Ascending aorta (tissue), 2 donors: Measurements from ENCODE around the gene DHRSX. TPM values are rescaled to one million over a fixed set of nuclear protein-coding genes. Genes with fewer than 3 reads are reported as not detected.

Source experiments
- DNase-seq, 2 donors: peaks; one replicate each; pipeline ENCODE4 v3.0.0-alpha.2; 2019; ENCODE audit warnings: low spot score in 2 of 2
- H3K27ac ChIP-seq, 2 donors: fragments of 200-600 bp; sonication (generic); one replicate each; pipeline ENCODE4 v1.5.1; 2016 to 2017; ENCODE audit warnings: mild to moderate bottlenecking in 1 of 2
- H3K27me3 ChIP-seq: fragments of 200-600 bp; sonication (generic); one replicate; pipeline ENCODE4 v1.5.1; 2017
- H3K36me3 ChIP-seq, 2 donors: fragments of 200-600 bp; sonication (generic); one replicate each; pipeline ENCODE4 v1.5.1; 2016
- H3K4me1 ChIP-seq, 2 donors: fragments of 200-600 bp; sonication (generic); one replicate each; pipeline ENCODE4 v1.5.1; 2016 to 2017; ENCODE audit warnings: mild to moderate bottlenecking in 1 of 2
- H3K4me3 ChIP-seq, 2 donors: fragments of 200-600 bp; sonication (generic); one replicate each; pipeline ENCODE4 v1.5.1; 2016 to 2017; ENCODE audit warnings: mild to moderate bottlenecking in 1 of 2
- H3K9me3 ChIP-seq, 2 donors: fragments of 200-600 bp; sonication (generic); one replicate each; pipeline ENCODE4 v1.5.1; 2016
- CTCF ChIP-seq, 3 experiments: fragments of 200-600 bp in 2 of 3; fragments of 450-650 bp in 1 of 3; sonication (generic) in 2 of 3; IDR thresholded peaks; one replicate each; pipeline ENCODE4 v1.5.1; 2016 to 2019; ENCODE audit warnings: antibody characterized with exemption in 3 of 3, mild to moderate bottlenecking in 1 of 3, moderate library complexity in 1 of 3
- intact Hi-C: fragments of 100-400 bp; cut with DNase I; formaldehyde crosslinking; loops from one replicate; pipeline ENCODE4 v1.15.1; 2023
- total RNA-seq: library from RNA; depleted of rRNA; stranded (reverse); fragments of >200 nt; gene quantifications from one replicate; pipeline ENCODE4 v1.1.0, GENCODE V29; 2016

DHRSX gene
- total RNA-seq, 1 donor from 2014 or later, result 13.4 TPM

GRCh38 chrX:2545144-2545543 is 44.4 kb upstream of the DHRSX start:
- no peaks in the 10 kb centered on the region for H3K9me3 ChIP-seq
- H3K4me3 ChIP-seq, result no peak overlapping the region
- no peak for TF ChIP-seq CTCF (IDR thresholded peaks at IDR 0.05)
- H3K27me3 ChIP-seq, result no peaks in the 10 kb centered on the region
- no peak overlapping the region for H3K27ac ChIP-seq
- H3K36me3 ChIP-seq, result no peaks in the 10 kb centered on the region
- intact Hi-C loops, result no loop called here
- DNase-seq, result no peak
- no peaks in the 10 kb centered on the region for H3K4me1 ChIP-seq

DNA sequence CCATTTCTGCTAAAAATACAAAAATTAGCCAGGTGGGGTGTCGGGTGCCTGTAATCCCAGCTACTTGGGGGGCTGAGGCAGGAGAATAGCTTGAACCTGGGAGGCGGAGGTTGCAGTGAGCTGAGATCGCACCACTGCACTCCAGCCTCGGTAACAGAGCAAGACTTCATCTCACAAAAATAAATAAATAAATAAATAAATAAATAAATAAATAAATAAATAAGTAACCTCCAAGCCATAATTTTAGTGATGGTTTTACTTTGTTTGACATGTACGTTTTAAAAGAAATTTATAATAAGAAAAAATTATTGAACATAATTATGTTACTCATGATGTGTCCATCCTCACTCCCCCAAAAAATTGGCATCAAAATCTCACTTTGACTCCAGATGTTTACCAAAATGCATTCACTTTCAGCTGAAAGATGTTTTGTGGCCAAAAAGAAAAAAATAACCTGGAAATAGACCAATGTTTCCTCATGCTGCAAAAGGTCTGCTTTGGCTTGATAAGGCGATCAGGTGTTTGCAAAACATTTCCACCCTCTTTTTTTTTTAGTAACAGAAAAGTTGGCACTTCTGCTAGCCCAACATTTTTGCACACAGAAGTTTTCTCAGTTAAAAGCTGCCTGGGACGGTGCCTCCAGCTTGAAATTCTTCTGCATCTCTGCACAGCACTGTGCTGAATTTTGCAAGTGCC is 42.2 kb upstream of the DHRSX start:
- H3K27ac ChIP-seq, result no peak overlapping the region
- TF ChIP-seq CTCF (IDR thresholded peaks at IDR 0.05), result no peak
- intact Hi-C loops, result no loop called here
- H3K4me3 ChIP-seq, result no peak overlapping the region
- no peaks in the 10 kb centered on the region for H3K27me3 ChIP-seq
- H3K36me3 ChIP-seq, result no peaks in the 10 kb centered on the region
- H3K9me3 ChIP-seq, result no peaks in the 10 kb centered on the region
- no peaks in the 10 kb centered on the region for H3K4me1 ChIP-seq
- DNase-seq, result no peak

DNA sequence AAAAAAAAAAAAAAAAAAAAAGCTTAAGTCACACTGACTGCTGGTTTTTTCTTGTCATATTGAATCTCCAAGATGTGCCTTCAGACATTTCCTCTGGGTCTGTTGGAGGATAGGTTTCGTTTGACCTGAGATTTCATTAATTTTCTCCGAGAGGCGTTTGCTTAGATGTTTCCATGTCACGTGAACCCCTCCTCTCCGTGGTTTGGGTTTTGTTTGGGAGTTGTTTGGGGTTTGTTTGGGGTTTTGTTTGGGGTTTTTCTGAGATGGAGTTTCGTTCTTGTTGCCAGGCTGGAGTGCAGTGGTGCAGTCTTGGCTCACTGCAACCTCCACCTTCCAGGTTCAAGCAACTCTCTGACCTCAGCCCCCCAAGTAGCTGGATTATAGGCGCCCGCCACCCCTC is 40.8 kb upstream of the DHRSX start:
- H3K36me3 ChIP-seq, result no peaks in the 10 kb centered on the region
- TF ChIP-seq CTCF (IDR thresholded peaks at IDR 0.05), result no peak
- no peaks in the 10 kb centered on the region for H3K9me3 ChIP-seq
- no peaks in the 10 kb centered on the region for H3K27me3 ChIP-seq
- no peak for DNase-seq
- H3K27ac ChIP-seq, result no peak overlapping the region
- H3K4me3 ChIP-seq, result no peak overlapping the region
- intact Hi-C loops, result no loop called here
- H3K4me1 ChIP-seq, result no peaks in the 10 kb centered on the region

DNA sequence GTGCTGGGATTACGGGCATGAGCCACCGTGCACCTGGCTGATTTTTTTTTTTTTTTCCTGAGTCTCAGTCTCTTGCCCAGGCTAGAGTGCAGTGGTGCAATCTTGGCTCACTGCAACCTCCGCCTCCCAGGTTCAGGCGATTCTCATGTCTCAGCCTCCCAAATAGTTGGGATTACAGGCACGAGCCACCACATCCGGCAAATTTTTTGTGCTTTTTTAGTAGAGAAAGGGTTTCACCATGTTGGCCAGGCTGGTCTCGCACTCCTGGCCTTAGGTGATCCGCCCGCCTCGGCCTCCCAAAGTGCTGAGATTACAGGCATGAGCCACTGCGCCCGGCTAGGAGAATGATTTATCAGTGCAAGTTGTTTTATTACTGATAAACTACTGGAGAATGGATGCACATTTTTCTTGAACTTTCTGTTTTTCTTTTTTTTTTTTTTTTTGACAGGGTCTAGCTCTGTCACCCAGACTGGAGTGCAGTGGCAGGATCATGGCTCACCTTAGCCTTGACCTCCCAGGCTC is 39.7 kb upstream of the DHRSX start:
- no peaks in the 10 kb centered on the region for H3K4me1 ChIP-seq
- no peak overlapping the region for H3K27ac ChIP-seq
- H3K36me3 ChIP-seq, result no peaks in the 10 kb centered on the region
- no peaks in the 10 kb centered on the region for H3K27me3 ChIP-seq
- no peak for TF ChIP-seq CTCF (IDR thresholded peaks at IDR 0.05)
- no peak for DNase-seq
- no peak overlapping the region for H3K4me3 ChIP-seq
- intact Hi-C loops, result no loop called here
- no peaks in the 10 kb centered on the region for H3K9me3 ChIP-seq

DNA sequence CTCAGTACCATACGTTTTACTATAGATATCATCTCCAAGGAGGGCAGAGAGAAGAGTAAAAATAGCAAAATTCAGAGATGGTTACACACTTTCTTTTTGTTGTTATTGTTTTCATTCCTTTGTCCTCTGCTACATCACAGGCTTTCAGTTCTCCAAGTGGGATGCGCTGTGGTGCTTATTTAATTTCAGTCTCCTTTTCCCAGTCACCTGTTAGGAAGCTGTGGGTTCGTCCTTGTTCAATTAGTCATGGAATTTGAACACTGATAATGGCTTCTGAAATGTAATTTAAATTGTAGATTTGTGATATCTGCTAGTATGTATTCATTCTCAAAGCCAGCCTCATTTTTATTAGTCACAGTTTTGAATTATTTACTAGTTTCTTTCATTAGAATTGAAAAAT is 38.8 kb upstream of the DHRSX start:
- DNase-seq, result no peak
- Histone ChIP-seq H3K4me3 (no peak overlapping the region), H3K27me3 (no peaks in the 10 kb centered on the region), H3K9me3 (no peaks in the 10 kb centered on the region), H3K4me1 (no peaks in the 10 kb centered on the region), H3K36me3 (no peaks in the 10 kb centered on the region), H3K27ac (no peak overlapping the region)
- no peak for TF ChIP-seq CTCF (IDR thresholded peaks at IDR 0.05)
- intact Hi-C loops, result no loop called here
